Urothelium cell line (cell line): Measurements from ENCODE around the gene NDUFB7.

Source experiments
- DNase-seq: peaks from one replicate; pipeline ENCODE4 v3.0.0; 2011; ENCODE audit warnings: low spot score, mixed read lengths
- FAIRE-seq: peaks from 2 replicates; lab custom pipeline; 2011; peaks lifted over from hg19 to GRCh38; lab: Jason Lieb, UNC

The NDUFB7 gene

DNA sequence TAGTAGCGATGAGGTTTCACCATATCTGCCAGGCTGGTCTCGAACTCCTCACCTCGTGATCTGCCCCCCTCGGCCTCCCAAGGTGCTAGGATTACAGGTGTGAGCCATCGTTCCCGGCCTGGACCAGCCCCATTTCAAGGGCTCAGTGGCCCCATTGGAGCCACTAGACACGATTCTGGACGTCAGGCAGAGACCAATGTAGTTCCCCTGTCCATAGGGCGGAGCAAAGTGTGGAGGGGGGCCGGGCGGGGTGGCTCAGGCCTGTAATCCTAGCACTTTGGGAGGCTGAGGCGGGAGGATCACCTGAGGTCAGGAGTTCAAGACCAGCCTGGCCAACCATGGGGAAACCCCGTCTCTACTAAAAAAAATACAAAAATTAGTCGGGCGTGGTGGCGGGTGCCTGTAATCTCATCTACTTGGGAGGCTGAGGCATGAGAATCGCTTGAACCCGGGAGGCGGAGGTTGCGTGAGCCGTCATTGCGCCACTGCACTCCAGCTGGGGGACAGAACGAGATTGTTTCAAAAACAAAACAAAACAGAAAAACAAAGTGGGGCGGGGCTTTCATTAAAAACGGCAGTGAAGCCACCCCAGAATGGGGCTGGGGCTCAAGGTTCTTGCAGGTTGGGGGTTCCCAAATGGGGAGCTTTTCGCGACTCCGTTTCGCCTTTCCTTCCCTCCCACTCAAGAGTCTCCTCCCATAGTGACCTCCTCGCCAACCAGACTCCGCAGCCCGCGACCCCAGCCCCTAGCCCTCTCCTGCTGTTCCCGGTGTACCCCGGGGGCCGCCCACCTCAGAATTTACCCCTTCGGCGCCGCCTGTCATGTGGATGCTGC, 43.2 kb downstream of the NDUFB7 start:
- DNase-seq (no peak), FAIRE-seq (no peak)

DNA sequence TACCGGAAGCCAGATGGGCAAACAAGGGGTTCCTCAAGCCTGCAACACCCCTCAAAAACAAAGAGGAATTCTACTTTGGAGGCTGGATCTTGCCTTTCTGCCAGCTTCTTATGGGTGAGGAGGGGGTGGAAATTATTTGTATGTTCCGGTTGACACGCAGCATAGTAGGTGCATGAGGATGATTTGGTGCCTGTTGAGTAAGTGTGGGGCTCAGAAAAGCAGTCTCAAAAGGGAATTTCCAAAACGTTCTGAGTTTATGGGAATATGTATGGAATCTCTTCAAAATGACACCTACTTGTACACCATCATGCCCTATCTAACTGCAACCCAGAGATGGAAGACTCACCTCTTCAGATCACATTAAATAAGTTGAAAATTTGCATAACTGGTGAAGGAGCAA, 45.4 kb downstream of the NDUFB7 start:
- FAIRE-seq (no peak), DNase-seq (no peak)

DNA sequence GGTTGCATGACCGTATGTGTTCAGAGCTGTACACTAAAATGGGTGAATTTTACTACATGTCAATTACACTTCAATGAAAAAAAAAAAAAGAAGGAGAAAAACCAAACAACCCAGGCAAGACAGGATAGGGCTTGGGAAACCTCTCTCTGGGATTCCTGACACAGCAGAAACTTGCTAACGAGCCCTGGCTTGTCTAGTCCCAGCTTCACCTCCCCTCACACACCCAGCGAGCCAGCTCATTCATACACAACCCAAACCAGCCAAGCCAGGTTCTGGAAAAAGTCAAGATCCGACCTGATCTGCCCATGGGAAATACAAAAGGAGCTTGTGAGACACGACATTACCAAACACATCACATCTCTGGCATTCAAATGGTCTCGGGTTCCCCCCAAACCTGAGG, 46.1 kb downstream of the NDUFB7 start:
- DNase-seq (no peak), FAIRE-seq (no peak)

DNA sequence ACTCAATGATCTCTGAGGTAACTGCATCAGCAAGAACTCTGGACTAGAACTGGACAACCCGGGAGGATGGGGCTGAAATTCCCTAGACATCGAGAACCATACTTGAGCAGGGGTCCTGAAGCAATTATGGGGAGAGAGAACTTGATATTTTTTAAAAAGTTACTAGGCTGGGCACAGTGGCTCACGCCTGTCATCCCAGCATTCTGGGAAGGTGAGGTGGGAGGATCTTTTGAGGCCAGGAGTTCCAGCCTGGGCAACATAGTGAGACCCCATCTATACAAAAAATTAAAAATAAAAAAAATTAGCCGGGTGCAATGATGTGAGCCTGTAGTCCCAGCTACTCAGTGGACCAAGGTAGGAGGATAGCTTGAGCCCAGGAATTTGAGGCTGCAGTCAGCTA, 51.3 kb downstream of the NDUFB7 start:
- DNase-seq = no peak
- FAIRE-seq = no peak

DNA sequence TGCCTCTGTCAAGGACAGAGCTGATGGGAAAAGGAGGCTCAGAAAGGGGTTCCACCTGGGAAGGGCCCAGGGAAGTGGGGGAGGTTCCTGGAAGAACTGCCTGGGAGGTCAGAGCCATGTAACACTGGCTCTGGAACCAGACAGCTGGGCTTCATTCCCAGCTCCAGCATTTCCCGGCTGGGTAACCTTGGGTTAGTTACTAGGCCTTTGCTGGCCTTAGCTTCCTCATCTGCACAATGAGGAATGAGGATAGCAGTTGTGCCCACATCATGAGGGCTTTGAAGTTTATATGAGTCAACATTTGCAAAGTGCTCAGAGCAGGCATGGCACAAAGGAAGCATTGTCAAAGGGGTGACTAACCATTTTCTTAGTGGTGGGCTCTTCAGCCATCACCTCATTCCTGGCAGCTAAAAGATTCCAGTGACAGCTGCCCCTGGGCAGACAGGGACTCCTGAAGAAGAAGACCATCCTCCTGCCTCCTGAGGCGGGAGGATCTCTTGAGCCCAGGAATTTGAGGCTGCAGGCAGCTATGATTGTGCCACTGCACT, 51.9 kb downstream of the NDUFB7 start:
- peak; percentile 73 for DNase-seq
- FAIRE-seq = no peak

DNA sequence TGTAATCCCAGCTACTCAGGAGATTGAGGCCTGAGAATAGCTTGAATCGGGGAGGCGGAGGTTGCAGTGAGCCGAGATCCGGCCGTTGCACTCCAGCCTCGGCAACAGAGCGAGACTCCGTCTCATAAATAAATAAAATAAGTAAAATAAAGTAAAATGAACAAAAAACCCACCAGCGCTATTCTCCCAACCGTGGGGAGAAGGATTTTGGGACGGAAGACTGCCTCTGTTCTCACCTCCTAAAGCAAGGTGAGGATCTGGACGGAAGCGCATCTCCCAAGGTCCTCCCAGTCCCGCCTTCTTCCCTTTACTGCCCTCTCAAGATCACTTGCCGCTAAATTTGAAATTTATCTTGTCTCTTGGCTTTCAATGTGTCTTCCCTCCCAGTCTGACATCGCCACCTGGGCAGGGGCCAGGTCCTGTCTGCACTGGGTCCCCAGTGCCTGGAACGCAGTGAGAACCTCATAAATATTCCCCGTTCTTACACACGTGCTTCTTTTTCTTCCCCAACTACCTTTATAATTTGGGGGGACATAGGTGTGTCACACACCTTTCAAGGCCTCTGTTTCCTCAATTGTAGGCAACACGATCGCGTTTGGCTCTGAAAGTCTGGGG, 52.5 kb downstream of the NDUFB7 start:
- DNase-seq = no peak
- no peak for FAIRE-seq

DNA sequence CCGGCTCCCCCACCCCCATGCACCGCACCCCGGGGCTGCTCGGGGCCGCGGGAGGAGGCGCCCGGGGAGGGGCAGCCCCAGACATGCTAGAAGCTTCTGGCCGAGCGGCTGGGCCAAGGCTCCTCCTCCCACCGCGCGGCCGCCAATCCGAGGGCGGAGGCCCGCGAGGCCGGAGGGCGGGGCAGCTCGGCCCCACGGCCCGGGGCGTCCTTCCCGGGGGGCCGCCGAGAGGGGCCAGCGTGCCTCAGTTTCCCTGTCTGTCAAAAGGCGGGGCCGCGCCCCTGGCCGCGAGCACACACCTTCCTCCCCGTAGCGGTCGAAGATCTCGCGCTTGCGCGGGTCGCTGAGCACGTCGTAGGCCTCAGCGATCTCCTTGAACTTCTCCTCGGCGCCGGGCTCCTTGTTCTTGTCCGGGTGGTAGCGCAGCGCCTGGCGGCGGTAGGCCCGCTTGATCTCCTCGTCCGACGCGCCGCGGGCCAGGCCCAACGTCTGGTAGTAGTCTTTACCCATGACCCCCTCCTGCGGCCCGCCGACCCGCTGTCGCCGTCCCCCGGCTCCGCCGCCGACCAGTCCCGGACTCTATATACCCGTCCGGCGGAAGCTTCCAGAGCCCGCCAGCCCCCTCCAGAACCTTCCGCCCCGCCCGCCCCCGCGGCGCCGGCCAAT, 53.9 kb downstream of the NDUFB7 start, which contains the start of gene DNAJB1:
TSS of gene DNAJB1 (minus strand) at position 558 of the 666 bp plus-strand sequence. CDS start at position 510, 48 bp downstream.
- DNase-seq (peak; percentile 70), FAIRE-seq (no peak)

DNA sequence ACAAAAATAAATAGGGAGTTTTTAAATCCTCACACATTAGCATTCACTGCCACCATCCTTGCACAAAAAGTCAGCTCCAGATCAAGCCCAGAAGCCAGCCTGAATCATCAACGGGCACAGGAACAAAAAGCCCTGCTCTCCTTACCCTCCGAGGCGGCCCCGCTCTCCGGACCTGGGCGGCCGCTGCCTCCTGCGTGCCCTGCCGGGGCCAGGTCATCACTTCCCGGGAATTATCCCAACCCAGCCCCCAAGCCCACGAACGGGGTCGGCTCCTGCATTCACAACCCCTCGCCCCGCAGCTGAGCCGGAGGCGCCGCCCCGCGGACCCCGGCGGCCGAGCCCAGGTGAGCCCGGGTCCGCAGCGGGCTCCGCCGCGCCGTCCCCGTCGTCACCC, 54.4 kb downstream of the NDUFB7 start:
- FAIRE-seq = no peak
- no peak for DNase-seq

DNA sequence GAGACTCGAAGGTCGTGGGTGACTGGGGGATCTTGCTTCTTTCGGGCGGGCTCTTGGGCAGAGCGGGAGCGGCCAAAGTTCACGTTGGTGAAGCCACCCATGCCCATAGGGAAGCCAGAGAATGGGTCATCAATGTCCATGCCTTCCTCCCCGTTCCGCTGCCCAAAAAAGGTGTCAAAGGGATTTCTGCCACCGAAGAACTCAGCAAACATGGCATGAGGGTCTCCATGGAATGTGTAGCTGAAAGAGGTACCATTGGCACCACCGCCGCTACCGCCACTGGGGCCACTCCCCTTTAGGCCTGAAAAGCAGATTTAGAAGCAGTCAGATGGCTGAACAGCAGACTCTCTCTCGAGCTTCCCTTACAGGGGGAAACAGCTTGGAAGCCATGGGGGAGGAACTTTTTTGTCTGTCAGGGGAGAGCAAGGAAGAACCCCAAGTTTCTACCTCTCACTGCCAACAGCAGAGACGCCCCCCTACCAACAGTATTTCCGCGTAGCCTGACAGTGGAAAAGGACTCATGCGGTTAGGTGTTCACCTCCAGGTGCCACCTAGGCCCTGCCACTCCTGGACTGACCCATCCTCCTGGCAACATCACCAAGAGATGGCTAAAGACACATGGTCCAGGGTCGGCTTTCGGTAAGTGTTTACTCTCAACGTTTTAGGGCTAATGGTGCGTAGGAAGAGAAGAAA, 55.0 kb downstream of the NDUFB7 start:
- FAIRE-seq (no peak), DNase-seq (no peak)
